ENCODE measurements around the gene AICDA. TPM values are rescaled to one million over a fixed set of nuclear protein-coding genes. Genes with fewer than 3 reads are reported as not detected.
"Not testable (repeated sequence)": the region's sequence is repeated elsewhere in the genome, so short reads cannot be mapped to it uniquely, and the experiment has no call there.

The AICDA gene
- polyA plus RNA-seq, 1 donor (not counting 4 experiments of a cell fraction or from before 2014, with no cell fraction given): not detected

DNA sequence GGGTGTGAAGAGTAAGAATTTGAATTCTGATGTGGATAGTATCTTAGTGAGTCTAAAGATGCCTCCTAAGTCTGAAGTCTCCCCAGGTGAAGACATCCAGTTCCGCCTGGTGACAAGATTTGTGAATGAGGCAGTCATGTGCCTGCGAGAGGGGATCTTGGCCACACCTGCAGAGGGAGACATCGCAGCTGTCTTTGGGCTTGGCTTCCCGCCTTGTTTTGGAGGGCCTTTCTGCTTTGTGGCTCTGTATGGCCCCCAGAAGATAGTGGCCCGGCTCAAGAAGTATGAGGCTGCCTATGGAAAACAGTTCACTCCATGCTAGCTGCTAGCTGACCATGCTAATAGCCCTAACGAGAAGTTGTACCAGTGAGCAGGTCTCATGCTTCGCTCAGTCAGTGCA lies 24.6 kb upstream of the AICDA start:
- Histone ChIP-seq H3K36me3 (ENCODE audit: control insufficient read depth in 2 of 2, extremely low read depth in 1 of 2, insufficient read depth in 2 of 2, low read length in 2 of 2) (no peaks in the 10 kb centered on the region), H3K4me2 (ENCODE audit: control insufficient read depth, extremely low read depth, insufficient read depth, low read depth, low read length) (no peak overlapping the region), H3K9me3 (ENCODE audit: control insufficient read depth, low read depth, low read length) (no peaks in the 10 kb centered on the region), H3K79me2 (ENCODE audit: control insufficient read depth, insufficient read depth, low read length) (no peaks in the 10 kb centered on the region), H3K4me3 (ENCODE audit: control insufficient read depth in 2 of 3, extremely low read depth in 1 of 3, insufficient read depth in 2 of 3, low read depth in 1 of 3, low read length in 3 of 3) (no peak overlapping the region), H3K27me3 (ENCODE audit: control insufficient read depth, extremely low read depth, insufficient read depth, low read length) (no peaks in the 10 kb centered on the region), H2AFZ (ENCODE audit: control insufficient read depth, low read length) (no peak overlapping the region), H3K9me1 (ENCODE audit: control insufficient read depth, extremely low read depth, insufficient read depth, low read length) (no peaks in the 10 kb centered on the region), H3K4me1 (ENCODE audit: control insufficient read depth, extremely low read depth, insufficient read depth, low read length) (peaks cover 17% of the 10 kb centered on the region), H4K20me1 (ENCODE audit: control insufficient read depth, extremely low read depth, insufficient read depth, low read length) (no peaks in the 10 kb centered on the region), H3K27ac (ENCODE audit: control insufficient read depth, insufficient read depth, low read length) (no peak overlapping the region), H3K9ac (ENCODE audit: control insufficient read depth, extremely low read depth, insufficient read depth, low read length) (no peak overlapping the region)
- dilution Hi-C loops (cut with MboI; ENCODE audit: extremely low pct_ligation_motif_present, low sequenced_read_pairs): no loop called here
- DNase-seq (ENCODE audit: low read depth, low spot score) (no peak), FAIRE-seq (no peak)
- TF ChIP-seq, protein P1, sequence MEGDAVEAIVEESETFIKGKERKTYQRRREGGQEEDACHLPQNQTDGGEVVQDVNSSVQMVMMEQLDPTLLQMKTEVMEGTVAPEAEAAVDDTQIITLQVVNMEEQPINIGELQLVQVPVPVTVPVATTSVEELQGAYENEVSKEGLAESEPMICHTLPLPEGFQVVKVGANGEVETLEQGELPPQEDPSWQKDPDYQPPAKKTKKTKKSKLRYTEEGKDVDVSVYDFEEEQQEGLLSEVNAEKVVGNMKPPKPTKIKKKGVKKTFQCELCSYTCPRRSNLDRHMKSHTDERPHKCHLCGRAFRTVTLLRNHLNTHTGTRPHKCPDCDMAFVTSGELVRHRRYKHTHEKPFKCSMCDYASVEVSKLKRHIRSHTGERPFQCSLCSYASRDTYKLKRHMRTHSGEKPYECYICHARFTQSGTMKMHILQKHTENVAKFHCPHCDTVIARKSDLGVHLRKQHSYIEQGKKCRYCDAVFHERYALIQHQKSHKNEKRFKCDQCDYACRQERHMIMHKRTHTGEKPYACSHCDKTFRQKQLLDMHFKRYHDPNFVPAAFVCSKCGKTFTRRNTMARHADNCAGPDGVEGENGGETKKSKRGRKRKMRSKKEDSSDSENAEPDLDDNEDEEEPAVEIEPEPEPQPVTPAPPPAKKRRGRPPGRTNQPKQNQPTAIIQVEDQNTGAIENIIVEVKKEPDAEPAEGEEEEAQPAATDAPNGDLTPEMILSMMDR (optimal IDR thresholded peaks at IDR 0.05 in 1 of 3, IDR thresholded peaks at IDR 0.05 in 1 of 3, conservative IDR thresholded peaks at IDR 0.05 in 1 of 3; ENCODE audit: extremely low read depth in 1 of 3, insufficient read depth in 2 of 3, low read length in 3 of 3): no peak

DNA sequence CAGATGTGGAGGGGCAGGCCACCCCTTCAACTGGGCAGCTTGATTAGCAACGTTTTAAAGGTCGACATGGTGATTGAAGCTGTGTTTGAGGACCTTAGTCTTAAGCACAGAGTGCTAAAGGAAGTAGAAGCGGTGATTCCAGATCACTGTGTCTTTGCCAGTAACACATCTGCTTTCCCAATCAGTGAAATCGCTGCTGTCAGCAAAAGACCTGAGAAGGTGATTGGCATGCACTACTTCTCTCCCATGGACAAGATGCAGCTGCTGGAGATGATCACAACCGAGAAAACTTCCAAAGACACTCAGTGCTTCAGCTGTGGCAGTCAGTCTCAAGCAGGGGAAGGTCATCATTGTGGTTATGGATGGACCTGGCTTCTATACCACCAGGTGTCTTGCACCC lies 23.9 kb upstream of the AICDA start:
- peak overlapping the region; percentile 14 for H3K27ac ChIP-seq (ENCODE audit: control insufficient read depth, insufficient read depth, low read length)
- peaks cover 17% of the 10 kb centered on the region for H3K4me1 ChIP-seq (ENCODE audit: control insufficient read depth, extremely low read depth, insufficient read depth, low read length)
- no peak overlapping the region for H3K4me2 ChIP-seq (ENCODE audit: control insufficient read depth, extremely low read depth, insufficient read depth, low read depth, low read length)
- H3K4me3 ChIP-seq (ENCODE audit: control insufficient read depth in 2 of 3, extremely low read depth in 1 of 3, insufficient read depth in 2 of 3, low read depth in 1 of 3, low read length in 3 of 3): no peak overlapping the region
- H2AFZ ChIP-seq (ENCODE audit: control insufficient read depth, low read length): no peak overlapping the region
- TF ChIP-seq EZH2 (IDR thresholded peaks at IDR 0.05; ENCODE audit: low read length): no peak
- no peaks in the 10 kb centered on the region for H3K27me3 ChIP-seq (ENCODE audit: control insufficient read depth, extremely low read depth, insufficient read depth, low read length)
- H3K9me1 ChIP-seq (ENCODE audit: control insufficient read depth, extremely low read depth, insufficient read depth, low read length): no peaks in the 10 kb centered on the region
- H3K36me3 ChIP-seq (ENCODE audit: control insufficient read depth in 2 of 2, extremely low read depth in 1 of 2, insufficient read depth in 2 of 2, low read length in 2 of 2): no peaks in the 10 kb centered on the region
- no peak for DNase-seq (ENCODE audit: low read depth, low spot score)
- H3K79me2 ChIP-seq (ENCODE audit: control insufficient read depth, insufficient read depth, low read length): no peaks in the 10 kb centered on the region
- H3K9ac ChIP-seq (ENCODE audit: control insufficient read depth, extremely low read depth, insufficient read depth, low read length): no peak overlapping the region
- dilution Hi-C loops (cut with MboI; ENCODE audit: extremely low pct_ligation_motif_present, low sequenced_read_pairs): no loop called here
- FAIRE-seq: peak; percentile 69
- no peaks in the 10 kb centered on the region for H4K20me1 ChIP-seq (ENCODE audit: control insufficient read depth, extremely low read depth, insufficient read depth, low read length)
- no peaks in the 10 kb centered on the region for H3K9me3 ChIP-seq (ENCODE audit: control insufficient read depth, low read depth, low read length)

DNA sequence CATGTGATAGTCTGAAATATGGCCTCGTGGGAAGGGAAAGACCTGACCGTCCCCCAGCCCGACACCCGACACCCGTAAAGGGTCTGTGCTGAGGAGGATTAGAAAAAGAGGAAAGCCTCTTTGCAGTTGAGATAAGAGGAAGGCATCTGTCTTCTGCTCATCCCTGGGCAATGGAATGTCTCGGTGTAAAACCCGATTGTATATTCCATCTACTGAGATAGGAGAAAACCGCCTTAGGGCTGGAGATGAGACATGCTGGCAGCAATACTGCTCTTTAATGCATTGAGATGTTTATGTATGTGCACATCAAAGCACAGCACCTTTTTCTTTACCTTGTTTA lies 23.3 kb upstream of the AICDA start:
- H2AFZ ChIP-seq (ENCODE audit: control insufficient read depth, low read length); H3K4me2 ChIP-seq (ENCODE audit: control insufficient read depth, extremely low read depth, insufficient read depth, low read depth, low read length); H3K79me2 ChIP-seq (ENCODE audit: control insufficient read depth, insufficient read depth, low read length); H3K9ac ChIP-seq (ENCODE audit: control insufficient read depth, extremely low read depth, insufficient read depth, low read length); H3K9me1 ChIP-seq (ENCODE audit: control insufficient read depth, extremely low read depth, insufficient read depth, low read length); H3K27me3 ChIP-seq (ENCODE audit: control insufficient read depth, extremely low read depth, insufficient read depth, low read length); H3K9me3 ChIP-seq (ENCODE audit: control insufficient read depth, low read depth, low read length); H4K20me1 ChIP-seq (ENCODE audit: control insufficient read depth, extremely low read depth, insufficient read depth, low read length); H3K36me3 ChIP-seq (ENCODE audit: control insufficient read depth in 2 of 2, extremely low read depth in 1 of 2, insufficient read depth in 2 of 2, low read length in 2 of 2); DNase-seq (ENCODE audit: low read depth, low spot score); FAIRE-seq; dilution Hi-C loops (cut with MboI; ENCODE audit: extremely low pct_ligation_motif_present, low sequenced_read_pairs); H3K4me3 ChIP-seq (ENCODE audit: control insufficient read depth in 2 of 3, extremely low read depth in 1 of 3, insufficient read depth in 2 of 3, low read depth in 1 of 3, low read length in 3 of 3): not testable (repeated sequence)
- peaks cover 17% of the 10 kb centered on the region for H3K4me1 ChIP-seq (ENCODE audit: control insufficient read depth, extremely low read depth, insufficient read depth, low read length)
- peak overlapping the region; percentile 61 for H3K27ac ChIP-seq (ENCODE audit: control insufficient read depth, insufficient read depth, low read length)

DNA sequence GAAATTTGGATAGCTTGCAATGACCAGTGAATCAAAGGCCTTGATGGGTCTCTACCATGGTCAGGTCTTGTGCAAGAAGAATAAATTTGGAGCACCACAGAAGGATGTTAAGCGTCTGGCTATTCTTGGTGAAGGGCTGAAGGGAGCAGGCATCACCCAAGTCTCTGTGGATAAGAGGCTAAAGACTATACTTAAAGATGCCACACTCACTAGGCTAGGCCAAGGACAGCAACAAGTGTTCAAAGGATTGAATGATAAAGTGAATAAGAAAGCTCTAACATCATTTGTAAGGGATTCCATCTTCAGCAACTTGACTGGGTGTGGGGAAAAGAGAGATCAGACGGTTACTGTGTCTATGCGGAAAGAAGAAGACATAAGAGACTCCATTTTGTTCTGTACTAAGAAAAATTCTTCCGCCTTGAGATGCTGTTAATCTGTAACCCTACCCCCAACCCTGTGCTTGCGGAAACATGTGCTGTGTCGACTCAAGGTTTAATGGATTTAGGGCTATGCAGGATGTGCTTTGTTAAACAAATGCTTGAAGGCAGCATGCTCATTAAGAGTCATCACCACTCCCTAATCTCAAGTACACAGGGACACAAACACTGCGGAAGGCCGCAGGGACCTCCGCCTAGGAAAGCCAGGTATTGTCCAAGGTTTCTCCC lies 22.8 kb upstream of the AICDA start:
- H3K27ac ChIP-seq (ENCODE audit: control insufficient read depth, insufficient read depth, low read length): peak overlapping the region; percentile 61
- H3K36me3 ChIP-seq (ENCODE audit: control insufficient read depth in 2 of 2, extremely low read depth in 1 of 2, insufficient read depth in 2 of 2, low read length in 2 of 2); H3K9me1 ChIP-seq (ENCODE audit: control insufficient read depth, extremely low read depth, insufficient read depth, low read length); DNase-seq (ENCODE audit: low read depth, low spot score); FAIRE-seq; dilution Hi-C loops (cut with MboI; ENCODE audit: extremely low pct_ligation_motif_present, low sequenced_read_pairs); H4K20me1 ChIP-seq (ENCODE audit: control insufficient read depth, extremely low read depth, insufficient read depth, low read length); H3K79me2 ChIP-seq (ENCODE audit: control insufficient read depth, insufficient read depth, low read length); H3K9me3 ChIP-seq (ENCODE audit: control insufficient read depth, low read depth, low read length); H3K4me2 ChIP-seq (ENCODE audit: control insufficient read depth, extremely low read depth, insufficient read depth, low read depth, low read length); H3K27me3 ChIP-seq (ENCODE audit: control insufficient read depth, extremely low read depth, insufficient read depth, low read length); H3K4me3 ChIP-seq (ENCODE audit: control insufficient read depth in 2 of 3, extremely low read depth in 1 of 3, insufficient read depth in 2 of 3, low read depth in 1 of 3, low read length in 3 of 3): not testable (repeated sequence)
- H3K9ac ChIP-seq (ENCODE audit: control insufficient read depth, extremely low read depth, insufficient read depth, low read length): peak overlapping the region; percentile 15
- peaks cover 17% of the 10 kb centered on the region for H3K4me1 ChIP-seq (ENCODE audit: control insufficient read depth, extremely low read depth, insufficient read depth, low read length)
- peak overlapping the region; percentile 68 for H2AFZ ChIP-seq (ENCODE audit: control insufficient read depth, low read length)

Measured in keratinocyte (primary cell).